DOHH2 (cell line): ENCODE data around the gene ROR2.

Experiments
- H3F3A ChIP-seq: fragments of 200-600 bp; sonication (generic), shearing (Covaris generic); 2 replicates; pipeline ENCODE4 v1.6.0; 2016; ENCODE audit warnings: antibody characterized with exemption, mild to moderate bottlenecking; ENCODE audit not compliant: control insufficient read depth, insufficient read depth
- H3K27ac ChIP-seq: fragments of 200-600 bp; sonication (generic); 2 replicates; pipeline ENCODE4 v1.5.1; 2014; ENCODE audit warnings: low read depth, mild to moderate bottlenecking, low read length, moderate library complexity
- H3K27me3 ChIP-seq: fragments of 200-600 bp; sonication (generic); 2 replicates; pipeline ENCODE4 v1.6.1; 2014; ENCODE audit warnings: mild to moderate bottlenecking, low read length, mixed read lengths; ENCODE audit not compliant: control insufficient read depth
- H3K36me3 ChIP-seq: fragments of 200-600 bp; sonication (generic); 2 replicates; pipeline ENCODE4 v1.6.1; 2014; ENCODE audit warnings: mild to moderate bottlenecking, low read length, moderate library complexity, mixed read lengths; ENCODE audit not compliant: control insufficient read depth
- H3K4me1 ChIP-seq: fragments of 200-600 bp; sonication (generic); 2 replicates; pipeline ENCODE4 v1.6.1; 2014; ENCODE audit warnings: mild to moderate bottlenecking, low read length, mixed read lengths; ENCODE audit not compliant: control insufficient read depth
- H3K4me2 ChIP-seq: fragments of 200-600 bp; sonication (generic); 2 replicates; pipeline ENCODE4 v1.6.0; 2014; ENCODE audit warnings: mild to moderate bottlenecking, low read length, moderate library complexity
- H3K4me3 ChIP-seq: fragments of 200-600 bp; sonication (generic); 2 replicates; pipeline ENCODE4 v1.5.1; 2014; ENCODE audit warnings: mild to moderate bottlenecking, low read length, mixed read lengths
- H3K79me2 ChIP-seq: fragments of 200-600 bp; sonication (generic); 2 replicates; pipeline ENCODE4 v1.6.1; 2014; ENCODE audit warnings: mild to moderate bottlenecking, low read length, mixed read lengths; ENCODE audit not compliant: control insufficient read depth
- H3K9me2 ChIP-seq: fragments of 200-600 bp; sonication (generic); replicated peaks from 2 replicates; pipeline ENCODE4 v1.6.1; 2014; ENCODE audit warnings: mild to moderate bottlenecking, low read length, mixed read lengths; ENCODE audit not compliant: control insufficient read depth
- H3K9me3 ChIP-seq: fragments of 200-600 bp; sonication (generic); 2 replicates; pipeline ENCODE4 v1.6.1; 2014; ENCODE audit warnings: antibody characterized with exemption, low read length, mixed read lengths; ENCODE audit not compliant: control insufficient read depth, insufficient read depth
- H4K20me1 ChIP-seq: fragments of 200-600 bp; sonication (generic); 2 replicates; pipeline ENCODE4 v1.6.0; 2014; ENCODE audit warnings: low read depth, mild to moderate bottlenecking, antibody characterized with exemption, low read length, moderate library complexity; ENCODE audit not compliant: control insufficient read depth, insufficient read depth
- EZH2phosphoT487 ChIP-seq: fragments of 200-600 bp; sonication (generic); IDR thresholded peaks from 2 replicates; pipeline ENCODE4 v1.6.1; 2017; ENCODE audit warnings: borderline replicate concordance, mild to moderate bottlenecking, antibody characterized with exemption, low read length, moderate library complexity, mixed read lengths
- TF ChIP-seq, protein P1 (sequence below): fragments of 200-600 bp; sonication (generic); IDR thresholded peaks from one replicate; pipeline ENCODE4 v1.5.1; 2014; ENCODE audit warnings: antibody characterized with exemption, mild to moderate bottlenecking, low read depth, low read length; ENCODE audit not compliant: poor library complexity, severe bottlenecking

Gene ROR2

DNA sequence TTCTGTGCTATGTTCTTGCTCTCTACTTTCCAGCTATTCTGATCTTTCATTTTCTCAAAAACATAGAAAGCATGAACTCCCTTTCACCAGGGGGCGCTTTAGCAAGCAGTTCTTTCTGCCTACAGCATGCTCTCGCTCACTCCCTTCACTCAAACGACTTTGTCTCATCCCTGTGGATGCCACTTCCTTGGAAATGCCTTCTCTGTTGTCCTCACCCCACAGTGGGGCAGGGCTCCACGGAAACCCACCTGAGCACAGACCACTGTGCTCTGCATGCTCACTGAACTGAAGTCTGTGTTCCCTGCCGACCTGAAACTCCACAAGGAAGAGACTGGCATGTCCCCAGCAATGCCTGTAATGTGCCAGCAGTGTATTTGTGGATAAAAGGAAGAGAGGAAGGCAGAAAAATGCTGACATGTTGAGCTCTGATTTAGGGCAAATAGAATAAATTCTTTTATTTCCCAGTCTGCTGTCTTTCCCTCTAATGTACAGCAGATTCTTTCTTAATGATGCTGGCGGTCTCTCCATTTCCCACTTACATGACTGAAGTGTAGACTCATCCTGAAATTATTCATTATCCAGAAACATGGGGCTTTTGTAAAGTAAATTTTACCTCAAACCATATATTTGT lies 4.9 kb upstream of the ROR2 start:
- Histone ChIP-seq H3K9me3 (no peaks in the 10 kb centered on the region), H3K4me1 (no peaks in the 10 kb centered on the region), H3K4me2 (no peak overlapping the region), H3K4me3 (no peak overlapping the region), H3K36me3 (no peaks in the 10 kb centered on the region), H3K27me3 (peaks cover 10% of the 10 kb centered on the region), H3K27ac (no peak overlapping the region), H3F3A (no peaks in the 10 kb centered on the region), H4K20me1 (no peaks in the 10 kb centered on the region), H3K9me2 (no peaks in the 10 kb centered on the region), H3K79me2 (no peaks in the 10 kb centered on the region)
- TF ChIP-seq EZH2phosphoT487: no peak
- TF ChIP-seq, protein P1, sequence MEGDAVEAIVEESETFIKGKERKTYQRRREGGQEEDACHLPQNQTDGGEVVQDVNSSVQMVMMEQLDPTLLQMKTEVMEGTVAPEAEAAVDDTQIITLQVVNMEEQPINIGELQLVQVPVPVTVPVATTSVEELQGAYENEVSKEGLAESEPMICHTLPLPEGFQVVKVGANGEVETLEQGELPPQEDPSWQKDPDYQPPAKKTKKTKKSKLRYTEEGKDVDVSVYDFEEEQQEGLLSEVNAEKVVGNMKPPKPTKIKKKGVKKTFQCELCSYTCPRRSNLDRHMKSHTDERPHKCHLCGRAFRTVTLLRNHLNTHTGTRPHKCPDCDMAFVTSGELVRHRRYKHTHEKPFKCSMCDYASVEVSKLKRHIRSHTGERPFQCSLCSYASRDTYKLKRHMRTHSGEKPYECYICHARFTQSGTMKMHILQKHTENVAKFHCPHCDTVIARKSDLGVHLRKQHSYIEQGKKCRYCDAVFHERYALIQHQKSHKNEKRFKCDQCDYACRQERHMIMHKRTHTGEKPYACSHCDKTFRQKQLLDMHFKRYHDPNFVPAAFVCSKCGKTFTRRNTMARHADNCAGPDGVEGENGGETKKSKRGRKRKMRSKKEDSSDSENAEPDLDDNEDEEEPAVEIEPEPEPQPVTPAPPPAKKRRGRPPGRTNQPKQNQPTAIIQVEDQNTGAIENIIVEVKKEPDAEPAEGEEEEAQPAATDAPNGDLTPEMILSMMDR: peak; percentile 79

DNA sequence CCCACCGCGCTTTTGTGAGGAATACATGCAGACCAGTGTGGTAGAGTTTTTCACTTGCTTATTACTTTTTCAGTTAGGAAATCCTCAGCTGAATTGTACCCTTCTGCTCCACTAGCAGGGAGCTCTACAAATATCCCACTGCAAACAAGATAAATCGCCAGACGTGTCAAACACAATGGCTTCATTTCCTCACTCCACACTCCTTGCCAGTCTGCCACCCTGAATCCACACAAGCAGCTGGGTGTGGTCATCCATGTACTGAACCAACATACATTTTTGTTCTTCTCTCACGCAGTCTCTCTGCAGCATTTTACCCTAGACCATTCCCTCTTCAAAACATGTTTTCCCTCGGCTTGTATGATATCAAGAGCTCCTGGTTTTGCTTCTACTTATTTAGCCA lies 3.7 kb upstream of the ROR2 start:
- Histone ChIP-seq H3F3A (no peaks in the 10 kb centered on the region), H4K20me1 (no peaks in the 10 kb centered on the region), H3K9me2 (no peaks in the 10 kb centered on the region), H3K79me2 (no peaks in the 10 kb centered on the region), H3K4me3 (no peak overlapping the region), H3K9me3 (no peaks in the 10 kb centered on the region), H3K4me2 (no peak overlapping the region), H3K4me1 (no peaks in the 10 kb centered on the region), H3K27me3 (peaks cover 11% of the 10 kb centered on the region), H3K27ac (no peak overlapping the region), H3K36me3 (no peaks in the 10 kb centered on the region)
- TF ChIP-seq, protein P1: no peak
- no peak for TF ChIP-seq EZH2phosphoT487

DNA sequence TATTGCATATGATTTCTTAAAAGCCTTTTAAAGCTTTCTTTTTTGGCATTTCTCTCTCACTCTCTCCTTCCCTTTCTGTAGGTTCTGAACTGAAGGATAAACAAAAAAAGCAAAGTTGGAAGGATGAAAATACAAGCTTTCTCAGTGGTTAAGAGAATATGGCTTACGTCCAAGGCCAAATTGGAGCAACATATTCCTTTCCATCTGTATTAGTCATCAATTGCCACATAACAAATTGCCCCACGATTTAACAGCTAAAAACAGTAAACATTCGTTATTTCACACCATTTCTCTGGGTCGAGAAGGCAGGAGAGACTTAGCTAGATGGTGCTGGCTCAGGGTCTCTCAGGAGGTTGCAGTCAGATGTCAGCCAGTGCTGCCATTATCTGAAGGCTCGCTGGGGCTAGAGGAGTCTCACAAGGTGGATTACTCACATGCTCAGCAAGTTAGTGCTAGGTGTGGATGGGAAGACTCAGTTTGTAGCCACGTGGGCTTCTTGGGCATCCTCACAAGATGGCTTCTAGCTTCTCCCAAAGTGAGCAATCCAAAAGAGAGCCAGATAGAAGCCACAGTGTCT lies 2.0 kb upstream of the ROR2 start:
- Histone ChIP-seq H3K4me1 (no peaks in the 10 kb centered on the region), H3K4me3 (no peak overlapping the region), H3F3A (no peaks in the 10 kb centered on the region), H3K9me2 (no peaks in the 10 kb centered on the region), H3K79me2 (no peaks in the 10 kb centered on the region), H3K27me3 (peaks cover 19% of the 10 kb centered on the region), H3K4me2 (no peak overlapping the region), H3K9me3 (no peaks in the 10 kb centered on the region), H3K27ac (no peak overlapping the region), H3K36me3 (no peaks in the 10 kb centered on the region), H4K20me1 (no peaks in the 10 kb centered on the region)
- TF ChIP-seq EZH2phosphoT487: no peak
- TF ChIP-seq, protein P1: no peak
